NCI-H2081 (cell line): ENCODE data around the gene PCLAF.

Source experiments
- DNase-seq, 2 experiments: peaks; one replicate each; lab custom pipeline; 2025; lab: John Stamatoyannopoulos, UW

Gene PCLAF

DNA sequence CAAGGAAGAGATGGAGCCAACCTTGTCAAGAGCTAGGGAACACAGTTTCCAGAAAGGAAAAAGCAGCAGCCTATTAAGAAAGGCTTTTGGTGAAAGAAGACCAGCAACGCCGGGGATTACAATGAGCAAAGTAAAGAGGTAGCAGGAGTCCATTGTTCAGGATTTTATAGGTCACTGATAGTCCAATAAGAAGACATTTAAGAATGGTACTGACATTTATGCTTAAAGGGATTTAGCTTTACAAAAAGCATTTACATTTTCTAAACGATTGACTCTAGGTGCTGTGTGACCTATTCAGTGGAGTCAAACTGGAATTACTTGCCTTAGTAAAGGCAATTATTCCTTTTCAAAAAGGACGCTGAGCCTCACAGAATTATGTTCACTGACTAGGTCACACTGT is 66.0 kb downstream of the PCLAF start:
- DNase-seq, result no peak

GRCh38 chr15:64314456-64314855 is 66.8 kb downstream of the PCLAF start:
- no peak for DNase-seq
